WTC11 (cell line): ENCODE data around the gene PAM16. TPM values are rescaled to one million over a fixed set of nuclear protein-coding genes. Genes with fewer than 3 reads are reported as not detected.

ENCODE experiments used
- ATAC-seq: fragments of 200-7000 bp; cut with Tn5 transposase; 2 replicates; pipeline ENCODE4 v1.10.0; 2021; ENCODE audit warnings: mild to moderate bottlenecking, moderate library complexity
- CTCF ChIA-PET: fragments of 300-600 bp; sonication (Branson Sonifier 250); formaldehyde crosslinking; loops from one replicate; lab custom pipeline; 2021; ENCODE audit warnings: antibody characterized with exemption; lab: Charles Lee
- POLR2A ChIA-PET: fragments of 350-600 bp; sonication (Branson Sonifier 250); formaldehyde crosslinking; loops from one replicate; lab custom pipeline; 2021; ENCODE audit warnings: antibody characterized with exemption; lab: Charles Lee
- DNase-seq: peaks from one replicate; pipeline ENCODE4 v3.0.0; 2021; ENCODE audit warnings: low spot score
- H3K27ac Mint-ChIP-seq: 2 replicates; pipeline ENCODE4 v1.8.0; 2021; ENCODE audit warnings: mixed read lengths
- H3K27me3 Mint-ChIP-seq: 2 replicates; pipeline ENCODE4 v1.8.0; 2021; ENCODE audit warnings: low read depth, mild to moderate bottlenecking, moderate library complexity, mixed read lengths
- H3K36me3 Mint-ChIP-seq: 2 replicates; pipeline ENCODE4 v1.8.0; 2021; ENCODE audit warnings: mixed read lengths
- H3K4me1 Mint-ChIP-seq: 2 replicates; pipeline ENCODE4 v1.8.0; 2022; ENCODE audit warnings: mixed read lengths
- H3K4me3 Mint-ChIP-seq: 2 replicates; pipeline ENCODE4 v1.8.0; 2021; ENCODE audit warnings: mild to moderate bottlenecking, moderate library complexity, mixed read lengths
- H3K9me3 Mint-ChIP-seq: 2 replicates; pipeline ENCODE4 v1.8.0; 2021; ENCODE audit warnings: mixed read lengths
- CDX4 ChIP-seq: fragments of 250-450 bp; sonication (Bioruptor Pico); IDR thresholded peaks from 2 replicates; pipeline ENCODE4 v1.9.0; 2021; ENCODE audit warnings: moderate library complexity, mild to moderate bottlenecking, inconsistent platforms, borderline replicate concordance
- ELF4 ChIP-seq: sonication (generic); formaldehyde crosslinking; IDR thresholded peaks from 2 replicates; pipeline ENCODE4 v1.8.1; 2022; ENCODE audit warnings: low read depth, mild to moderate bottlenecking, moderate library complexity, missing genetic modification reagents
- MXD4 ChIP-seq: fragments of 250-450 bp; sonication (Bioruptor Pico); IDR thresholded peaks from 2 replicates; pipeline ENCODE4 v1.8.0; 2021; ENCODE audit warnings: mild to moderate bottlenecking, moderate library complexity, borderline replicate concordance
- NR1H2 ChIP-seq: sonication (generic); formaldehyde crosslinking; IDR thresholded peaks from 2 replicates; pipeline ENCODE4 v1.9.0; 2021; ENCODE audit warnings: mild to moderate bottlenecking, moderate library complexity, missing genetic modification reagents
- PRRX2 ChIP-seq: fragments of 250-450 bp; sonication (Bioruptor Pico); IDR thresholded peaks from 2 replicates; pipeline ENCODE4 v1.8.0; 2021; ENCODE audit warnings: mild to moderate bottlenecking
- SOX15 ChIP-seq: fragments of 250-450 bp; sonication (Bioruptor Pico); IDR thresholded peaks from 2 replicates; pipeline ENCODE4 v1.9.0; 2021; ENCODE audit warnings: mild to moderate bottlenecking
- SP1 ChIP-seq: sonication (generic); formaldehyde crosslinking; conservative IDR thresholded peaks from 2 replicates; pipeline ENCODE4 v1.8.1; 2022; ENCODE audit warnings: missing genetic modification reagents
- TP53 ChIP-seq: sonication (generic); formaldehyde crosslinking; IDR thresholded peaks from 2 replicates; pipeline ENCODE4 v1.8.1; 2023; ENCODE audit warnings: mild to moderate bottlenecking, missing genetic modification reagents
- ZBTB21 ChIP-seq: sonication (generic); formaldehyde crosslinking; IDR thresholded peaks from 2 replicates; pipeline ENCODE4 v1.8.1; 2023; ENCODE audit warnings: mild to moderate bottlenecking, missing genetic modification reagents, borderline replicate concordance
- ZNF232 ChIP-seq: sonication (generic); formaldehyde crosslinking; IDR thresholded peaks from 2 replicates; pipeline ENCODE4 v1.8.0; 2022; ENCODE audit warnings: mild to moderate bottlenecking, missing genetic modification reagents
- total RNA-seq: library from RNA; stranded (reverse); gene quantifications from 3 replicates; pipeline ENCODE4 v1.2.3, GENCODE V29; 2021
- TF ChIP-seq, protein P1 (sequence below): sonication (generic); formaldehyde crosslinking; IDR thresholded peaks from 2 replicates; pipeline ENCODE4 v1.8.0; 2023; ENCODE audit warnings: missing genetic modification reagents, mild to moderate bottlenecking, borderline replicate concordance
- TF ChIP-seq, protein P2 (sequence below): sonication (generic); formaldehyde crosslinking; IDR thresholded peaks from 2 replicates; pipeline ENCODE4 v1.8.0; 2022; ENCODE audit warnings: missing genetic modification reagents
- TF ChIP-seq, protein P3 (sequence below): sonication (generic); formaldehyde crosslinking; IDR thresholded peaks from 2 replicates; pipeline ENCODE4 v1.8.1; 2022; ENCODE audit warnings: mild to moderate bottlenecking, missing genetic modification reagents, moderate library complexity, borderline replicate concordance
- TF ChIP-seq, protein P4 (sequence below): fragments of 250-450 bp; sonication (Bioruptor Pico); IDR thresholded peaks from 2 replicates; pipeline ENCODE4 v1.8.0; 2021; ENCODE audit warnings: mild to moderate bottlenecking
- TF ChIP-seq, protein P5 (sequence below): sonication (generic); formaldehyde crosslinking; IDR thresholded peaks from 2 replicates; pipeline ENCODE4 v1.8.1; 2022; ENCODE audit warnings: missing genetic modification reagents, borderline replicate concordance

PAM16 gene
- total RNA-seq, 1 experiment from 2014 or later = 88.9 TPM

DNA sequence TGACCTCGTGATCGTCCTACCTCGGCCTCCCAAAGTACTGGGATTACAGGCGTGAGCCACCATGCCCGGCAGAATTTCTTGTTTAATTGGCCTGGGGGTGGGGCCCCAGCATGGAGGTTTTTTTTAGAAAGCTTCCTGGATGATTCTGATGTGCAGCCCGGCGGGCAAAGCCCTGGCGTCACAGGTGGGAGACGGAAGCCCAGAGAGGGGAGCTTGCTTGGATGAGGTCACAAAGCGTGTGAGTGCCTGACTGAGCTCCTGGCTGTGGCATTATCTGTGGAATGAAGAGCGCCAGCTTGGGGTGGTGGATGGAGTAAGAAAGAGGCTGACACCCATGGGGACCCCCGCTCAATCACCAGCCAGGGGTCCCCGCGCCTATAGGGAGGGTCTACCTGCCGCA lies 24.6 kb upstream of the PAM16 start:
- POLR2A ChIA-PET = interaction anchor here (1.1 to 1.5 kb wide), 3 partner anchors 13 to 17 kb away, joined by 3 to 16 read pairs (median 3); no protein-coding TSS in a partner anchor
- Mint-ChIP-seq H3K4me3 (no peak overlapping the region), H3K27ac (peak overlapping the region; percentile 72; the same call in 1 of the 2 replicates), H3K4me1 (peaks cover 50% of the 10 kb centered on the region), H3K9me3 (no peaks in the 10 kb centered on the region), H3K27me3 (no peaks in the 10 kb centered on the region), H3K36me3 (no peaks in the 10 kb centered on the region)
- TF ChIP-seq, protein P1, sequence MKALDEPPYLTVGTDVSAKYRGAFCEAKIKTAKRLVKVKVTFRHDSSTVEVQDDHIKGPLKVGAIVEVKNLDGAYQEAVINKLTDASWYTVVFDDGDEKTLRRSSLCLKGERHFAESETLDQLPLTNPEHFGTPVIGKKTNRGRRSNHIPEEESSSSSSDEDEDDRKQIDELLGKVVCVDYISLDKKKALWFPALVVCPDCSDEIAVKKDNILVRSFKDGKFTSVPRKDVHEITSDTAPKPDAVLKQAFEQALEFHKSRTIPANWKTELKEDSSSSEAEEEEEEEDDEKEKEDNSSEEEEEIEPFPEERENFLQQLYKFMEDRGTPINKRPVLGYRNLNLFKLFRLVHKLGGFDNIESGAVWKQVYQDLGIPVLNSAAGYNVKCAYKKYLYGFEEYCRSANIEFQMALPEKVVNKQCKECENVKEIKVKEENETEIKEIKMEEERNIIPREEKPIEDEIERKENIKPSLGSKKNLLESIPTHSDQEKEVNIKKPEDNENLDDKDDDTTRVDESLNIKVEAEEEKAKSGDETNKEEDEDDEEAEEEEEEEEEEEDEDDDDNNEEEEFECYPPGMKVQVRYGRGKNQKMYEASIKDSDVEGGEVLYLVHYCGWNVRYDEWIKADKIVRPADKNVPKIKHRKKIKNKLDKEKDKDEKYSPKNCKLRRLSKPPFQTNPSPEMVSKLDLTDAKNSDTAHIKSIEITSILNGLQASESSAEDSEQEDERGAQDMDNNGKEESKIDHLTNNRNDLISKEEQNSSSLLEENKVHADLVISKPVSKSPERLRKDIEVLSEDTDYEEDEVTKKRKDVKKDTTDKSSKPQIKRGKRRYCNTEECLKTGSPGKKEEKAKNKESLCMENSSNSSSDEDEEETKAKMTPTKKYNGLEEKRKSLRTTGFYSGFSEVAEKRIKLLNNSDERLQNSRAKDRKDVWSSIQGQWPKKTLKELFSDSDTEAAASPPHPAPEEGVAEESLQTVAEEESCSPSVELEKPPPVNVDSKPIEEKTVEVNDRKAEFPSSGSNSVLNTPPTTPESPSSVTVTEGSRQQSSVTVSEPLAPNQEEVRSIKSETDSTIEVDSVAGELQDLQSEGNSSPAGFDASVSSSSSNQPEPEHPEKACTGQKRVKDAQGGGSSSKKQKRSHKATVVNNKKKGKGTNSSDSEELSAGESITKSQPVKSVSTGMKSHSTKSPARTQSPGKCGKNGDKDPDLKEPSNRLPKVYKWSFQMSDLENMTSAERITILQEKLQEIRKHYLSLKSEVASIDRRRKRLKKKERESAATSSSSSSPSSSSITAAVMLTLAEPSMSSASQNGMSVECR (CRISPR knock-in tag) = no peak
- TF ChIP-seq, protein P2, sequence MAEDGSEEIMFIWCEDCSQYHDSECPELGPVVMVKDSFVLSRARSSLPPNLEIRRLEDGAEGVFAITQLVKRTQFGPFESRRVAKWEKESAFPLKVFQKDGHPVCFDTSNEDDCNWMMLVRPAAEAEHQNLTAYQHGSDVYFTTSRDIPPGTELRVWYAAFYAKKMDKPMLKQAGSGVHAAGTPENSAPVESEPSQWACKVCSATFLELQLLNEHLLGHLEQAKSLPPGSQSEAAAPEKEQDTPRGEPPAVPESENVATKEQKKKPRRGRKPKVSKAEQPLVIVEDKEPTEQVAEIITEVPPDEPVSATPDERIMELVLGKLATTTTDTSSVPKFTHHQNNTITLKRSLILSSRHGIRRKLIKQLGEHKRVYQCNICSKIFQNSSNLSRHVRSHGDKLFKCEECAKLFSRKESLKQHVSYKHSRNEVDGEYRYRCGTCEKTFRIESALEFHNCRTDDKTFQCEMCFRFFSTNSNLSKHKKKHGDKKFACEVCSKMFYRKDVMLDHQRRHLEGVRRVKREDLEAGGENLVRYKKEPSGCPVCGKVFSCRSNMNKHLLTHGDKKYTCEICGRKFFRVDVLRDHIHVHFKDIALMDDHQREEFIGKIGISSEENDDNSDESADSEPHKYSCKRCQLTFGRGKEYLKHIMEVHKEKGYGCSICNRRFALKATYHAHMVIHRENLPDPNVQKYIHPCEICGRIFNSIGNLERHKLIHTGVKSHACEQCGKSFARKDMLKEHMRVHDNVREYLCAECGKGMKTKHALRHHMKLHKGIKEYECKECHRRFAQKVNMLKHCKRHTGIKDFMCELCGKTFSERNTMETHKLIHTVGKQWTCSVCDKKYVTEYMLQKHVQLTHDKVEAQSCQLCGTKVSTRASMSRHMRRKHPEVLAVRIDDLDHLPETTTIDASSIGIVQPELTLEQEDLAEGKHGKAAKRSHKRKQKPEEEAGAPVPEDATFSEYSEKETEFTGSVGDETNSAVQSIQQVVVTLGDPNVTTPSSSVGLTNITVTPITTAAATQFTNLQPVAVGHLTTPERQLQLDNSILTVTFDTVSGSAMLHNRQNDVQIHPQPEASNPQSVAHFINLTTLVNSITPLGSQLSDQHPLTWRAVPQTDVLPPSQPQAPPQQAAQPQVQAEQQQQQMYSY (CRISPR knock-in tag) = no peak
- TF ChIP-seq ZBTB21 (CRISPR knock-in tag) (no peak), PRRX2 (no peak), ELF4 (CRISPR knock-in tag) (no peak), NR1H2 (CRISPR knock-in tag) (no peak)
- ATAC-seq (no peak), DNase-seq (no peak)
- CTCF ChIA-PET = interaction anchor here (0.6 to 11.7 kb wide), 5 partner anchors 15 to 122 kb away, joined by 3 to 273 read pairs (median 44); partner anchors contain the start of gene PAM16

- Mint-ChIP-seq H3K9me3 (no peaks in the 10 kb centered on the region), H3K27me3 (no peaks in the 10 kb centered on the region), H3K4me1 (peaks cover 44% of the 10 kb centered on the region), H3K4me3 (peak overlapping the region; percentile 47)
- DNase-seq (peak; percentile 68), ATAC-seq (0 out of 2 replicates have a peak, but pooled peaks have one; percentile 4)
- peak; percentile 41; the same call in 1 of the 2 replicates for TF ChIP-seq ZNF232 (CRISPR knock-in tag)
- TF ChIP-seq, protein P3, sequence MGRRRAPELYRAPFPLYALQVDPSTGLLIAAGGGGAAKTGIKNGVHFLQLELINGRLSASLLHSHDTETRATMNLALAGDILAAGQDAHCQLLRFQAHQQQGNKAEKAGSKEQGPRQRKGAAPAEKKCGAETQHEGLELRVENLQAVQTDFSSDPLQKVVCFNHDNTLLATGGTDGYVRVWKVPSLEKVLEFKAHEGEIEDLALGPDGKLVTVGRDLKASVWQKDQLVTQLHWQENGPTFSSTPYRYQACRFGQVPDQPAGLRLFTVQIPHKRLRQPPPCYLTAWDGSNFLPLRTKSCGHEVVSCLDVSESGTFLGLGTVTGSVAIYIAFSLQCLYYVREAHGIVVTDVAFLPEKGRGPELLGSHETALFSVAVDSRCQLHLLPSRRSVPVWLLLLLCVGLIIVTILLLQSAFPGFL (CRISPR knock-in tag) = no peak
- TF ChIP-seq, all 79 proteins: peak for 1
- CTCF ChIA-PET = interaction anchor here (0.6 to 11.7 kb wide), 11 partner anchors 8 to 100 kb away, joined by 3 to 273 read pairs (median 5); partner anchors contain the start of gene PAM16
- no peaks in the 10 kb centered on the region for H3K36me3 Mint-ChIP-seq
- POLR2A ChIA-PET = interaction anchor here (0.8 to 2.0 kb wide), 10 partner anchors 8 to 102 kb away, joined by 3 to 16 read pairs (median 3); partner anchors contain the start of gene HMOX2
- H3K27ac Mint-ChIP-seq = 0 out of 2 replicates have a peak overlapping the region, but pooled peaks have one; percentile 57
Observed at GRCh38 chr16:4373909-4374742, 23.0 kb upstream of the PAM16 start.

GRCh38 chr16:4373356-4373908 lies 22.3 kb upstream of the PAM16 start:
- Mint-ChIP-seq H3K27me3 (no peaks in the 10 kb centered on the region), H3K9me3 (no peaks in the 10 kb centered on the region), H3K36me3 (no peaks in the 10 kb centered on the region), H3K4me1 (peaks cover 41% of the 10 kb centered on the region), H3K4me3 (no peak overlapping the region; the same call in none of the 2 replicates), H3K27ac (no peak overlapping the region)
- CTCF ChIA-PET = interaction anchor here (0.6 to 11.7 kb wide), 13 partner anchors 8 to 120 kb away, joined by 3 to 273 read pairs (median 5); partner anchors contain the start of gene PAM16
- ATAC-seq (no peak), DNase-seq (no peak)
- POLR2A ChIA-PET = interaction anchor here (0.8 to 2.0 kb wide), 8 partner anchors 8 to 103 kb away, joined by 3 to 8 read pairs (median 3); partner anchors contain the start of gene HMOX2
- TF ChIP-seq SOX15 (CRISPR knock-in tag) (no peak), MXD4 (no peak), TP53 (CRISPR knock-in tag) (no peak), SP1 (CRISPR knock-in tag) (no peak), CDX4 (CRISPR knock-in tag) (no peak), PRRX2 (no peak)
- TF ChIP-seq, protein P4, sequence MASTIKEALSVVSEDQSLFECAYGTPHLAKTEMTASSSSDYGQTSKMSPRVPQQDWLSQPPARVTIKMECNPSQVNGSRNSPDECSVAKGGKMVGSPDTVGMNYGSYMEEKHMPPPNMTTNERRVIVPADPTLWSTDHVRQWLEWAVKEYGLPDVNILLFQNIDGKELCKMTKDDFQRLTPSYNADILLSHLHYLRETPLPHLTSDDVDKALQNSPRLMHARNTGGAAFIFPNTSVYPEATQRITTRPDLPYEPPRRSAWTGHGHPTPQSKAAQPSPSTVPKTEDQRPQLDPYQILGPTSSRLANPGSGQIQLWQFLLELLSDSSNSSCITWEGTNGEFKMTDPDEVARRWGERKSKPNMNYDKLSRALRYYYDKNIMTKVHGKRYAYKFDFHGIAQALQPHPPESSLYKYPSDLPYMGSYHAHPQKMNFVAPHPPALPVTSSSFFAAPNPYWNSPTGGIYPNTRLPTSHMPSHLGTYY (CRISPR knock-in tag) = no peak
- TF ChIP-seq, protein P5, sequence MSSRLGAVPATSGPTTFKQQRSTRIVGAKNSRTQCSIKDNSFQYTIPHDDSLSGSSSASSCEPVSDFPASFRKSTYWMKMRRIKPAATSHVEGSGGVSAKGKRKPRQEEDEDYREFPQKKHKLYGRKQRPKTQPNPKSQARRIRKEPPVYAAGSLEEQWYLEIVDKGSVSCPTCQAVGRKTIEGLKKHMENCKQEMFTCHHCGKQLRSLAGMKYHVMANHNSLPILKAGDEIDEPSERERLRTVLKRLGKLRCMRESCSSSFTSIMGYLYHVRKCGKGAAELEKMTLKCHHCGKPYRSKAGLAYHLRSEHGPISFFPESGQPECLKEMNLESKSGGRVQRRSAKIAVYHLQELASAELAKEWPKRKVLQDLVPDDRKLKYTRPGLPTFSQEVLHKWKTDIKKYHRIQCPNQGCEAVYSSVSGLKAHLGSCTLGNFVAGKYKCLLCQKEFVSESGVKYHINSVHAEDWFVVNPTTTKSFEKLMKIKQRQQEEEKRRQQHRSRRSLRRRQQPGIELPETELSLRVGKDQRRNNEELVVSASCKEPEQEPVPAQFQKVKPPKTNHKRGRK (CRISPR knock-in tag) = no peak
